Duodenal mucosa (tissue), 2 donors: ENCODE data around the gene EPYC.

Experiments
- H3K27ac ChIP-seq: one replicate; pipeline ENCODE4 v1.7.0; 2013; ENCODE audit warnings: low read depth, low read length
- H3K27me3 ChIP-seq, 2 donors: one replicate each; pipeline ENCODE4 v1.7.0; 2013; ENCODE audit warnings: low read length in 2 of 2, control low read depth in 1 of 2; ENCODE audit not compliant: insufficient read depth in 2 of 2, control insufficient read depth in 1 of 2
- H3K36me3 ChIP-seq, 2 donors: one replicate each; pipeline ENCODE4 v1.7.0; 2013; ENCODE audit warnings: low read length in 2 of 2, control low read depth in 1 of 2; ENCODE audit not compliant: insufficient read depth in 2 of 2, control insufficient read depth in 1 of 2
- H3K4me1 ChIP-seq, 2 donors: one replicate each; pipeline ENCODE4 v1.7.0; 2013; ENCODE audit warnings: low read length in 2 of 2, control low read depth in 1 of 2; ENCODE audit not compliant: insufficient read depth in 2 of 2, control insufficient read depth in 1 of 2
- H3K4me3 ChIP-seq, 2 donors: one replicate each; pipeline ENCODE4 v1.7.0; 2013; ENCODE audit warnings: low read length in 2 of 2, low read depth in 1 of 2
- H3K9ac ChIP-seq, 2 donors: one replicate each; pipeline ENCODE4 v1.7.0; 2013; ENCODE audit warnings: low read length in 2 of 2, low read depth in 1 of 2
- H3K9me3 ChIP-seq, 2 donors: one replicate each; pipeline ENCODE4 v1.7.0; 2013; ENCODE audit warnings: low read length in 2 of 2, control low read depth in 1 of 2; ENCODE audit not compliant: control insufficient read depth in 1 of 2

Gene EPYC

DNA sequence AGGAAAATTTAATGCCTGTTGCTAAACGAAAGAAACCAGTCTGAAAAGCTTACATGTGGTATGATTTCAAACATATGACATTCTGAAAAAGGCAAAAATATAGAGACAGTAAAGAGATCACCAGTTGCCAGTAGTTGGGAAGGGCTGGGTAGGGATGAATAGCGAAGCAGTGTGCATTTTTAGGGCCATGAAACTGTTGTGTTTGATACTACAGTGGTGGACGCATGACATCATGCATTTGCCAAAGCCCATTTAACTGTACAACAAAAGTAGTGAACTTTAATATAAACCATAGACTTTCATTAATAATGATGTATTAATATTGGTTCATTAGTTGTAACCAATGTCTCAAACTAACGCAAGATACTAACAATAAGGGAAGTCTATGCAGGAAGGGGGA lies 14.7 kb upstream of the EPYC start:
- H3K27me3 ChIP-seq = no peaks in the 10 kb centered on the region
- H3K9ac ChIP-seq = no peak overlapping the region
- H3K36me3 ChIP-seq = no peaks in the 10 kb centered on the region
- no peak overlapping the region for H3K27ac ChIP-seq
- H3K4me1 ChIP-seq = no peaks in the 10 kb centered on the region
- no peak overlapping the region for H3K4me3 ChIP-seq
- no peaks in the 10 kb centered on the region for H3K9me3 ChIP-seq

DNA sequence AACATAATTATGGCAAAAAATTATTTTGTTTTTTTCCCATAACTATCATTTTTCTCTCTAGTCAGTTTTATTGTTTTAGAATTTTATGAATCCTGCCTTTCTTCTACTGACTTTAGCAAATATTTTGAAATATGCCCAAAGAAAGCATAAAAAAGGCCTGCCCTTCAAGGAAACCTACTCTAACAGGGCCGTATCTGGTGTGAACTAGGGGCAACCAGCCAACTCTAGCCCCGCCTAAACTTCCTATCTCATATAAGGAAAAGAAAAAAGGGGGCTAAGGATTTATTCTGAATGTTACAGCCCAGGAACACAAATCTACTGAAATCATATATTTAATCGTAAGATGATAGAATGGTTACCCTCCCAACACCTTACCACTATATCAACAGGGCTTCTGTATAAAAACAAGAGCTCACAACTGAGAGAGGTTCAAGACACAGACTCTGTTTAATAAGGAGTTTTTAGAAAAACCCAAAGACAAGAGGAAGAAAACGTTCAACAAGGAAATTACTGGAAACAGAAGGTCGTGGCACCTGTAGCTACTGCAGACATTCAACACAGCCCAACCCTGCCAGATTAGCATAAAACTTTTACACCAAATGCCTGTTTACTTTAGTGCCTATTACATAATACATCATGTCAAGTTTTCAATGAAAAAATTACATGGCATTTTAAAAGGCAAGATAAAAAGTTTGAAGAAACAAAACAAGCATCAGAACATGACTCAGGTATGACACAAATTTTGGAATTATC lies 12.9 kb upstream of the EPYC start:
- Histone ChIP-seq H3K27ac (no peak overlapping the region), H3K9me3 (no peaks in the 10 kb centered on the region)

DNA sequence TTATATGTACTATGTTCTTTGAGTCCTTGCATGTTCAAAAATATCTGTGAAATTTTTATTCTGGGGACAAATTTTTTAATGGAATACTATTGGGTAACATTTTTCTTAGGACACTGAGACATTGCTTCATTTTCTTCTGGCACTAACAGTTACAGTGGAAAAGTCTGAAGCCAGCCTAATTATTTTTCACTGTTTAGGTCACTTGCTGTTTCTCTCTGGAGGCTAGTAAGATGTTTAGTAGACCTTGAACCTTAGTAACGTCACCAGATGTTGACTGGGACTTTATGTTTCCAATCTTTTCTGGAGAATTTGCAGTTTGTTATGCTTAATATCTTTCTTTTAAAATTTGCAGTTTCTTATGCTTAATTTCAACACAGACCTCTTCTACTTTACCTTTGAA lies 12.3 kb upstream of the EPYC start:
- no peak overlapping the region for H3K27ac ChIP-seq

More for the DNA sequence above, 12.9 kb upstream of the EPYC start:
- Histone ChIP-seq H3K27me3 (no peaks in the 10 kb centered on the region), H3K4me1 (no peaks in the 10 kb centered on the region), H3K36me3 (no peaks in the 10 kb centered on the region), H3K9ac (no peak overlapping the region), H3K4me3 (no peak overlapping the region)

DNA sequence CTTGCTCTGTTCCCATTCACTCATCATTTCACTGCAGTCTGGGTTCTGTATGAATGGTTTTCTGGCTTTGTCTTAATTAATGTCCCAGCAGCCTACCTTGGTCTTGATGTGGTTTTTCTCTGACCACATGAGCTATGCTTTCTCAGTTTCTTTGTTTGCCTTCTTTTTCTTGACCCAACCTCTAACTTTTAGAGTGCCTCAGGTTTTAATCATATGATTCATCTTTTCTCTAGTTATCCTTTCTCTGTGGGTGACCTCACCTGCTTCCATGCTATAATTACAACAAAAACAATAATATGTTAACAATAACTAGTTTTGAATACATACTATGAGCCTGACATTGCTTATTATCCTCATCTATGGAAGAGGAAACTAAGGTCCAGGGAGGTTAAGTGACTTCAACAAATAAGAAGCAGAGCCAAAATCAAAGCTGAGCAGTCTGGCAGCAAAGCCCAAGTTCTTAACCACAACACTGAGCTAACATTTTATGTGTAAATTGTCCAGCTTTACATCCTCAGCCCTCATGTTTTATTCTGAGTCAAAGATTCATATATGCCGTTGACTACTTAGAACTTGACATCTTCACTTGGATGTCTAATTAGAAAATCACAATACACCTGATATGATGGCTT lies 4.7 kb upstream of the EPYC start:
- H3K9me3 ChIP-seq = no peaks in the 10 kb centered on the region
- H3K4me1 ChIP-seq = no peaks in the 10 kb centered on the region
- H3K36me3 ChIP-seq = no peaks in the 10 kb centered on the region
- H3K27ac ChIP-seq = no peak overlapping the region
- no peaks in the 10 kb centered on the region for H3K27me3 ChIP-seq
- no peak overlapping the region for H3K9ac ChIP-seq
- no peak overlapping the region for H3K4me3 ChIP-seq

More for the DNA sequence above, 12.3 kb upstream of the EPYC start:
- Histone ChIP-seq H3K4me1 (no peaks in the 10 kb centered on the region), H3K36me3 (no peaks in the 10 kb centered on the region), H3K27me3 (no peaks in the 10 kb centered on the region), H3K9ac (no peak overlapping the region), H3K4me3 (no peak overlapping the region), H3K9me3 (no peaks in the 10 kb centered on the region)

DNA sequence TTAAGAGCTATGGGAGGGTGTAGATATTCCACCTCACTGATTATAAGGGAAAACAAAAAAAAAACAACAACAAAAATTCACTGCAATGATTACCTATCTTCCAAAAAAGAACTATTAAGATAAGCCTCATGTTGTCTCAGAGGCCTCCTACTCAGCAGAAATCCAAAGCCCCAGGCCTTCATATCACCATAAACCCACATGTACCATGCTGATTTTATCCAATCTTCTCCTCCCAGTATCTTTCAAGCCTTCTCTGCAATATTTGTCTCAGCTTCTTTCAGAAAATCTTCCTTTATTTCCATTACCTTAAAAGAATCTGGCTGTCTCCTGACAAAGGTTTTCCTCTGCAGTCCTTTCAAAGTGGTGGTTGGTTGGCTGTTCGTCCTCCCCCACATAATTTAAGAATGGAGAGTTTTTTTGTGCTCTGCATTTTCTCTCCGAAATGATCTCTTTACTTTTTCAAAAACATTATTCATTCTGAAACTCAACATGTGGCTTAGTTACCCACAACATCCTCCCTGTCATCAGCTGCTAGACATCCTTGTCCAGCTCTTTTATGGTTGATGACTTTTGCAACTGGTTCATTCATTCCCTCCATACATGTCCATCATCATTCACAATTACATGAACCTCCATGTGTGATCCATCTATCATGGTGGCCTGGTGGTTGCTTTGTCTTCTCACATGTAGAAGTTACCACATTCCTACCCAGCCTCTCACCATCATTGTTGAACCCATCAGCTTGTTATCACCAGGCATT lies 2.9 kb upstream of the EPYC start:
- no peaks in the 10 kb centered on the region for H3K36me3 ChIP-seq
- H3K4me1 ChIP-seq = no peaks in the 10 kb centered on the region
- H3K9ac ChIP-seq = no peak overlapping the region
- H3K27ac ChIP-seq = no peak overlapping the region
- H3K4me3 ChIP-seq = no peak overlapping the region
- no peaks in the 10 kb centered on the region for H3K9me3 ChIP-seq
- no peaks in the 10 kb centered on the region for H3K27me3 ChIP-seq

DNA sequence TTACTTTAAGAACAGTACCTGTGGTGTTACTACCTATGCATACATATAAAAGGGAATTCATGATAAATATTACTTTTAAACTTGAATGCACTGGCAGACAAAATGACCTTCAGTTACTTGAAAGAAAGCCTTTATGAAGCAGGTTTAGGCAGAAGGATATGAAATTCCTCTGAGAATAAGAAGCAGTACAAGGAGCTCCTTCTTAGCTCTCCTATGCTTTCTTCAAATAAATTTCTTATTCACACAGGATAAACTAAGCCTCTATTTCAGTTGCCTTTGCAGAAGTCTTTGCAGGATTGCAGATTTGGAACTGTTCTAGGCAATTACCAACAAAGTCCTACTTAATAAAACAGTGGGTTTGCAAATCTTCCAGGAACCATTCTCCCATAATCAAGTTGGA lies 1.0 kb downstream of the EPYC start:
- no peaks in the 10 kb centered on the region for H3K4me1 ChIP-seq
- no peak overlapping the region for H3K27ac ChIP-seq
- no peak overlapping the region for H3K9ac ChIP-seq
- H3K36me3 ChIP-seq = no peaks in the 10 kb centered on the region
- H3K9me3 ChIP-seq = no peaks in the 10 kb centered on the region
- no peaks in the 10 kb centered on the region for H3K27me3 ChIP-seq
- H3K4me3 ChIP-seq = no peak overlapping the region

DNA sequence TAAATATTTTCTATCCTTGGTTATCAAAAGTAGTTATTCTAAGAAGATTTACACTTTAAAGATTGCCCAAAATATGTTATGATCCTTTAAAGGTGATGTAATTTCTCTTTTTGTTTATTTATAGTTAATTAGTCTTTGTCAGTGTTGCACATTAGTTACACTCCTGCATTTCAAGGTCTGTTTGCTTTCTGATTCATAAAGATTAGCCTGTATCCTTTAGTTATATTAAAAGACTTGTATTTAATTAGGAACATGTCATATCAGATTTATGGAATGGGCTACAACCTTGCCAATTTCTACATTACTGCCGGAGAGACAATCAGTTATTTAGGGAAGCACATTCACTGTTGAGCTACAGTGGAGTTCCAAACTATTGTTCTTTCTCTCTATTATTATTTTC lies 3.5 kb downstream of the EPYC start:
- no peaks in the 10 kb centered on the region for H3K4me1 ChIP-seq
- H3K9ac ChIP-seq = no peak overlapping the region
- no peaks in the 10 kb centered on the region for H3K27me3 ChIP-seq
- no peak overlapping the region for H3K4me3 ChIP-seq
- H3K9me3 ChIP-seq = no peaks in the 10 kb centered on the region
- H3K27ac ChIP-seq = no peak overlapping the region
- no peaks in the 10 kb centered on the region for H3K36me3 ChIP-seq

DNA sequence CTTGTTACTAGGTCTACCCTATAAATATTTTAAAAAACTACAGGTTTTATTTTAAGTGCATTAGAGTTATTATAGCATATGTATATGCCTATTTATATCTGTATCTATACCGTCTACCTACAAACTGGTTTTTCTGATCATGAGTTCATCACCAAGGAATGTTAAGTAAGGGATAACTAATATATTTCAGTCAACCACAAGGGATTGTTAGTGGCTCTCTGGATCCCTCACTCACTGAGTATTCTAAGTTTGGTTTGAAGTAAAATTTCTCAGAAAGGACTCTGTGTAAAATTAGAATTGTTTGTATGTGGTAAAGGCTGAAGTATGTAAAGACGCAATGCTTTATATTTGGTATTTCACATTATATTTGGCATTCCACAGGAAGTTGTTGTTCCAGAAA lies 4.8 kb downstream of the EPYC start:
- Histone ChIP-seq H3K9ac (no peak overlapping the region), H3K27me3 (no peaks in the 10 kb centered on the region), H3K4me3 (no peak overlapping the region), H3K9me3 (no peaks in the 10 kb centered on the region), H3K4me1 (no peaks in the 10 kb centered on the region), H3K27ac (no peak overlapping the region), H3K36me3 (no peaks in the 10 kb centered on the region)

DNA sequence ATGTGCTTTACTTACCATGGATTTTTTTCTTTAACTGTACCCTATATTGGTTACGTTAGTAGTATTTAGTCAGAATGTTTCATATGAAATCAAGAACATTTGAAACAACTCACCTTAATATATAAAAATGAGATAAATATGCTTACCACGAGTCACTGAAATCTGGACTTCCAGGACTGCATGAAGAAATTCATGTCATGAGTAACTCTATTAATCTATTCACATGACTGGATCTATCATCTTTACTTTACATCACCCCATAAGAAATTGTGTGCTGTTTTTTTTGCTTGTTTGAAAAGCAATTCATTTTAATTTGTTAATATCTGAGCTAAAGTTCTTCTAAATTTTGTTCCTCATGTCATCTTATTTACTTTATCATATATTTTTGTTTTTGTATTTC lies 5.2 kb downstream of the EPYC start:
- H3K4me3 ChIP-seq = no peak overlapping the region
- no peaks in the 10 kb centered on the region for H3K9me3 ChIP-seq
- H3K9ac ChIP-seq = no peak overlapping the region
- no peaks in the 10 kb centered on the region for H3K27me3 ChIP-seq
- no peaks in the 10 kb centered on the region for H3K4me1 ChIP-seq
- H3K36me3 ChIP-seq = no peaks in the 10 kb centered on the region
- no peak overlapping the region for H3K27ac ChIP-seq

DNA sequence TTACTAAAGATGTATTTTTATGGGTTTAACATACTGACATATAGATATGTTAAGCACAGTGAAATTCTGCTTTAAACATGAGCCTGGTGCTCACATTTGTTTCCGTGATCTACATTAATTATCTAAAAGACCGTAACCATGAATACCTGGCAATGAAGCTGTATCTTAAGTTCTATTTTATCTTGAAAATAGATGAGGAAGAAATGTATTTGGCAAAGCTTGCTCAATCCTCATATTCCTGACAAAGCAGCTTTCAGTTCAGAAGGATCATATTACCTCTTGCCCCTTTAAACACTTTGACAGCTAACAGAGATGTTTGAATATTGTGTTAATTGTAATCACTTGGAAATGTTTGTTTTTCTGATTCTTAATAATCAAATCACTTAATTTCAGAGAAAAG lies 9.8 kb downstream of the EPYC start:
- Histone ChIP-seq H3K36me3 (no peaks in the 10 kb centered on the region), H3K9ac (no peak overlapping the region), H3K27me3 (no peaks in the 10 kb centered on the region), H3K27ac (no peak overlapping the region), H3K9me3 (no peaks in the 10 kb centered on the region), H3K4me3 (no peak overlapping the region), H3K4me1 (no peaks in the 10 kb centered on the region)
